Endothelial cell (in vitro differentiated cells): ENCODE data around the gene DGKB. TPM values are rescaled to one million over a fixed set of nuclear protein-coding genes. Genes with fewer than 3 reads are reported as not detected.
A peak's percentile ranks its signal among the peaks of the same experiment; 100 is the strongest.

Experiments
- DNase-seq: peaks from one replicate; pipeline ENCODE4 v3.0.0; 2021; ENCODE audit warnings: low spot score
- H3K27ac Mint-ChIP-seq: one replicate; pipeline ENCODE4 v1.8.0; 2021; ENCODE audit warnings: mixed read lengths, inconsistent platforms; ENCODE audit not compliant: unreplicated experiment
- H3K27me3 Mint-ChIP-seq: one replicate; pipeline ENCODE4 v1.8.0; 2021; ENCODE audit warnings: mild to moderate bottlenecking, moderate library complexity, mixed read lengths, inconsistent platforms; ENCODE audit not compliant: unreplicated experiment
- H3K36me3 Mint-ChIP-seq: one replicate; pipeline ENCODE4 v1.8.0; 2021; ENCODE audit warnings: mild to moderate bottlenecking, low read depth, mixed read lengths, inconsistent platforms; ENCODE audit not compliant: unreplicated experiment
- H3K4me1 Mint-ChIP-seq: one replicate; pipeline ENCODE4 v1.8.0; 2021; ENCODE audit warnings: mild to moderate bottlenecking, mixed read lengths, inconsistent platforms; ENCODE audit not compliant: unreplicated experiment
- H3K4me3 Mint-ChIP-seq: one replicate; pipeline ENCODE4 v1.8.0; 2021; ENCODE audit warnings: mild to moderate bottlenecking, mixed read lengths, inconsistent platforms; ENCODE audit not compliant: unreplicated experiment
- H3K9me3 Mint-ChIP-seq: one replicate; pipeline ENCODE4 v1.8.0; 2021; ENCODE audit warnings: mixed read lengths, inconsistent platforms; ENCODE audit not compliant: unreplicated experiment
- CTCF ChIP-seq: fragments of 200-600 bp; sonication (generic); IDR thresholded peaks from one replicate; pipeline ENCODE4 v1.5.0; 2021; ENCODE audit warnings: antibody characterized with exemption; ENCODE audit not compliant: unreplicated experiment
- total RNA-seq: library from RNA; stranded (reverse); fragmentation: NEBNext Ultra II Directional; extraction: Animal tissue kit (Norgen Biotek cat#: 25700); gene quantifications from one replicate; pipeline ENCODE4 v1.2.1, GENCODE V29; 2021; ENCODE audit not compliant: unreplicated experiment

DGKB gene
- total RNA-seq, 1 donor from 2014 or later, result 0.46 TPM

- Mint-ChIP-seq H3K27ac (no peak overlapping the region), H3K9me3 (no peaks in the 10 kb centered on the region), H3K27me3 (peaks cover 1% of the 10 kb centered on the region), H3K36me3 (no peaks in the 10 kb centered on the region), H3K4me1 (no peaks in the 10 kb centered on the region), H3K4me3 (no peak overlapping the region)
- DNase-seq, result no peak
- TF ChIP-seq CTCF, result no peak
These were observed 101.9 kb downstream of the DGKB start for GRCh38 chr7:14800664-14801063.

- H3K27ac Mint-ChIP-seq, result no peak overlapping the region
- no peaks in the 10 kb centered on the region for H3K27me3 Mint-ChIP-seq
- no peak for DNase-seq
- H3K4me1 Mint-ChIP-seq, result peaks cover 2% of the 10 kb centered on the region
- H3K4me3 Mint-ChIP-seq, result no peak overlapping the region
- no peaks in the 10 kb centered on the region for H3K9me3 Mint-ChIP-seq
- TF ChIP-seq CTCF, result no peak
- no peaks in the 10 kb centered on the region for H3K36me3 Mint-ChIP-seq
These were observed 109.4 kb downstream of the DGKB start for GRCh38 chr7:14793151-14793550.

- Mint-ChIP-seq H3K4me3 (no peak overlapping the region), H3K27me3 (no peaks in the 10 kb centered on the region), H3K27ac (peak overlapping the region; percentile 73), H3K9me3 (no peaks in the 10 kb centered on the region), H3K36me3 (no peaks in the 10 kb centered on the region), H3K4me1 (peaks cover 12% of the 10 kb centered on the region)
- TF ChIP-seq CTCF, result no peak
- DNase-seq, result peak; percentile 14
These were observed 115.0 kb downstream of the DGKB start for GRCh38 chr7:14787551-14787950.

- no peak for TF ChIP-seq CTCF
- H3K27me3 Mint-ChIP-seq, result no peaks in the 10 kb centered on the region
- H3K4me3 Mint-ChIP-seq, result no peak overlapping the region
- H3K4me1 Mint-ChIP-seq, result peaks cover 12% of the 10 kb centered on the region
- DNase-seq, result no peak
- no peaks in the 10 kb centered on the region for H3K9me3 Mint-ChIP-seq
- no peaks in the 10 kb centered on the region for H3K36me3 Mint-ChIP-seq
- no peak overlapping the region for H3K27ac Mint-ChIP-seq
These were observed 116.1 kb downstream of the DGKB start for GRCh38 chr7:14786314-14786895.

- H3K27me3 Mint-ChIP-seq, result peaks cover 1% of the 10 kb centered on the region
- H3K36me3 Mint-ChIP-seq, result peaks cover 7% of the 10 kb centered on the region
- H3K27ac Mint-ChIP-seq, result no peak overlapping the region
- DNase-seq, result no peak
- peaks cover 8% of the 10 kb centered on the region for H3K9me3 Mint-ChIP-seq
- no peak overlapping the region for H3K4me3 Mint-ChIP-seq
- peaks cover under 1% of the 10 kb centered on the region for H3K4me1 Mint-ChIP-seq
- no peak for TF ChIP-seq CTCF
These were observed 124.7 kb downstream of the DGKB start for GRCh38 chr7:14777806-14778205.
